ENCODE data around the gene FOXJ3.

- TF ChIP-seq CTCF (IDR thresholded peaks at IDR 0.05 in 2 of 3, conservative IDR thresholded peaks at IDR 0.05 in 1 of 3; ENCODE audit: borderline replicate concordance in 1 of 3, insufficient read depth in 1 of 3, low read depth in 2 of 3, low read length in 2 of 3) (no peak), POLR2AphosphoS5 (IDR thresholded peaks at IDR 0.05; ENCODE audit: low read depth, low read length) (no peak), ZBTB33 (IDR thresholded peaks at IDR 0.05; ENCODE audit: extremely low read depth, insufficient replicate concordance, low read length) (no peak), REST (IDR thresholded peaks at IDR 0.05; ENCODE audit: low read depth) (no peak), SP1 (IDR thresholded peaks at IDR 0.05; ENCODE audit: low read depth) (no peak), RAD21 (IDR thresholded peaks at IDR 0.05; ENCODE audit: low read depth) (no peak), POLR2A (IDR thresholded peaks at IDR 0.05; ENCODE audit: borderline replicate concordance, extremely low read depth, insufficient read depth, insufficient read length) (no peak), JUND (IDR thresholded peaks at IDR 0.05) (no peak)
Measured at GRCh38 chr1:42189931-42190853, 144.8 kb downstream of the FOXJ3 start.
